GM10248 (cell line): ENCODE measurements around the gene UBE2O.

Source experiments
- CTCF ChIA-PET: fragments of 300-600 bp; sonication (Branson Sonifier 250); formaldehyde crosslinking; extraction: SDS; loops from one replicate; lab custom pipeline; 2021; ENCODE audit warnings: antibody characterized with exemption; lab: Yijun Ruan, JAX
- POLR2A ChIA-PET: fragments of 350-650 bp; sonication (Branson Sonifier 250); formaldehyde crosslinking; extraction: SDS; loops from one replicate; lab custom pipeline; 2020; ENCODE audit warnings: antibody characterized with exemption; lab: Yijun Ruan, JAX
- DNase-seq: peaks from one replicate; pipeline ENCODE4 v3.0.0; 2012; ENCODE audit errors: extremely low spot score
- TF ChIP-seq, protein P1 (sequence below): IDR thresholded peaks from 2 replicates; pipeline ENCODE4 v1.5.1; 2012; ENCODE audit warnings: mild to moderate bottlenecking, low read depth; ENCODE audit errors: extremely low read depth, missing control alignments, control extremely low read depth

Gene UBE2O

DNA sequence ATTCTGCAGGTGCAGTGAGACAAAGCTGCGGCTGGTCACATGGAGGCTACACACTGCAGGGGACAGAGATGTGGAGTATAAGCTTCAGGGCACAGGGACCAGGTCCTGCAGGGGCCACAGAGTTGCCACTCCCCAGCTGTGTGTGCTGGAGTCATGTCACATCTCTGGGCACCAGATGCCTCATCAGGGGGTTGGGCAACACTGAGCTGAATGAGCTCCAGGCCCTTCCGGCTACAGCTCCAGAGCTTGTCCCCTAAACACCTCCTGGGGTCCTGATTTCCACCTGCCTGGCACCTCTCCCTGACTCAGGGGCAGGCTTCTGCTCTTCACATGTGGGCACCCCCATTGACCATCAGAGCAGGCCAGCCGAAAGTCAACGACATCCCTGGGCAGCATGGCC lies 36.1 kb downstream of the UBE2O start:
- DNase-seq: no peak
- ChIA-PET CTCF (interaction anchor here (1.1 to 8.5 kb wide), 6 partner anchors 9 to 48 kb away, joined by 3 to 50 read pairs (median 6); partner anchors contain the start of gene SPHK1), POLR2A (no interaction called here)
- TF ChIP-seq, protein P1, sequence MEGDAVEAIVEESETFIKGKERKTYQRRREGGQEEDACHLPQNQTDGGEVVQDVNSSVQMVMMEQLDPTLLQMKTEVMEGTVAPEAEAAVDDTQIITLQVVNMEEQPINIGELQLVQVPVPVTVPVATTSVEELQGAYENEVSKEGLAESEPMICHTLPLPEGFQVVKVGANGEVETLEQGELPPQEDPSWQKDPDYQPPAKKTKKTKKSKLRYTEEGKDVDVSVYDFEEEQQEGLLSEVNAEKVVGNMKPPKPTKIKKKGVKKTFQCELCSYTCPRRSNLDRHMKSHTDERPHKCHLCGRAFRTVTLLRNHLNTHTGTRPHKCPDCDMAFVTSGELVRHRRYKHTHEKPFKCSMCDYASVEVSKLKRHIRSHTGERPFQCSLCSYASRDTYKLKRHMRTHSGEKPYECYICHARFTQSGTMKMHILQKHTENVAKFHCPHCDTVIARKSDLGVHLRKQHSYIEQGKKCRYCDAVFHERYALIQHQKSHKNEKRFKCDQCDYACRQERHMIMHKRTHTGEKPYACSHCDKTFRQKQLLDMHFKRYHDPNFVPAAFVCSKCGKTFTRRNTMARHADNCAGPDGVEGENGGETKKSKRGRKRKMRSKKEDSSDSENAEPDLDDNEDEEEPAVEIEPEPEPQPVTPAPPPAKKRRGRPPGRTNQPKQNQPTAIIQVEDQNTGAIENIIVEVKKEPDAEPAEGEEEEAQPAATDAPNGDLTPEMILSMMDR: no peak

DNA sequence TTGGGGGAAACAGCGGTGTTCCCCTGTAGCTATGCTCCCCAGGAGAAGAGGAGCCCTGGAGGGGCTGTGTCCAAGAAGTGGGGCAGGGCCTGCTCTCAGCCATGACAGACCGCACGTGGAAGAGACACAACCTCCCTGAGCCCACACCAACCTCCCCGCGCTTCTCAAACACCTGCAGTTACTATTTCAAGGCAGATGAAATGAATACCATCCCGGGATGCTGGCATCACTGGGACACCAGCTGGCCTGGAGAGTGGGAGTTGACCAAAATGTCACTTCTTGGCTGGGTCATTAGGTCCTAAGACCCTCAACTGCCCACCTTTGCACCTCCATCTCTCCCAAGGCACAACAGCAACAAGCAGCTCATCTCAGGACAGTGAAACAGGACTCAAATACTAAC lies 36.5 kb downstream of the UBE2O start:
- DNase-seq: no peak
- ChIA-PET POLR2A (no interaction called here), CTCF (interaction anchor here (0.7 to 8.5 kb wide), 7 partner anchors 8 to 208 kb away, joined by 3 to 50 read pairs (median 5); partner anchors contain the start of gene SPHK1)
- TF ChIP-seq, protein P1: no peak

DNA sequence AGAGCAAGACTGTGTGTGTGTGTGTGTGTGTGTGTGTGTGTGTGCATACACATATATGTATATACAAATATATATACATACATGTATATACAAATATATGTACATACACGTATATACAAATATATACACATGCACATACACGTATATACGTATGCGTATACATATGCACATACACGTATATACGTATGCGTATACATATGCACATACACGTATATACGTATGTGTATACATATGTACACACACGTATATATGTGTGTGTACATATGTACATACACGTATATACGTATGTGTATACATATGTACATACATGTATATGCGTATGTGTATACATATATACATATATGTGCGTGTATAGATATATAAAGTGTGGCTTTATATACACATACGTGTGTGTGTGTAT lies 37.2 kb downstream of the UBE2O start:
- ChIA-PET POLR2A (no interaction called here), CTCF (interaction anchor here (0.7 to 8.5 kb wide), 6 partner anchors 8 to 208 kb away, joined by 3 to 50 read pairs (median 6); partner anchors contain the start of gene SPHK1)
- TF ChIP-seq, protein P1: no peak
- no peak for DNase-seq

DNA sequence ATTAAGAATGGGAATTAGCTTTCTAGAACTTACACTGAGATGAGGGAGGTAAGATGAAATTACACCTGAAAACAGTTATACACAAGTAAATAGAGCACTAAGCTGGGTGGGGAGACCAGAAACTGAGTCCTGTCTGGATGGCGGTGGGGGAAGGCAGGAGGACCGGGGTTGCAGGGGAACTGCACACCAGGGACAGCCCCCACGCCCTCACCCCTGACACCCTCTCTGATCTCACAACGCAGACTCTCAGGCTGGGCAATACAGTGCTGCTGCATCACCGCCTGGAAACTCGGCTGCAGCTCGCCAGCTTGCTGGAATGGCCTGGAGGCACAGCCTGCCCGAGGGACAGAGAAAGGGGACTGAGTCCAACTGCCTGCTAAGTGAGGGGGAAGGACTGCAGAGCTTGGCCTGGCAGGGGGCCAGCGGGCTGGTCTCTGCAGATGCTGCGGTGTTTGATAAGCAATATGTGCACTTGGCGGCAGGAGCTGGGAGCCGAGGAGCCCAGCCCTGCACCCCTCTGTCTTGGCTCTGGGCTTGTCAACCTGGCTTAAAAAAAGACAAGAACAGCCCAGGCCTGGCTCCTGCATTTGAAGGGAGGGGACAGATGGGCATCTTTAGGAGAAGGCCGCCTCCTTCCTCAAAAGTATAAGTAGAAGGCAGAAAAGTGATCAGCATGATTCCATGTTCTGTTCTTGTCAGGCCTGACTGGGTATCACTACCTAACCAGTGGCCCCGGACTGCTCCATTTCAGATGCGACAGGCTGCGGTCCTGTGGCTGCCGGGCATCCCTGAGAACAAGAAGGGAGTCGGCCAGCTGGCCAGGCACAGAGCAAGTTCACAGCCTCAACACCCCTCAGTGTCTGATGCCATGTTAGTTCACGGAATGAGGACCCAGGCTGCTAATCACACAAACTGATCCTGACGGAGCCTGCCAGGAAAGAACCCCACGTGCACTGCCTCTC lies 38.3 kb downstream of the UBE2O start:
- ChIA-PET POLR2A (no interaction called here), CTCF (interaction anchor here (0.6 to 8.5 kb wide), 9 partner anchors 8 to 112 kb away, joined by 3 to 50 read pairs (median 4); no protein-coding TSS in a partner anchor)
- TF ChIP-seq, protein P1: no peak
- DNase-seq: no peak

DNA sequence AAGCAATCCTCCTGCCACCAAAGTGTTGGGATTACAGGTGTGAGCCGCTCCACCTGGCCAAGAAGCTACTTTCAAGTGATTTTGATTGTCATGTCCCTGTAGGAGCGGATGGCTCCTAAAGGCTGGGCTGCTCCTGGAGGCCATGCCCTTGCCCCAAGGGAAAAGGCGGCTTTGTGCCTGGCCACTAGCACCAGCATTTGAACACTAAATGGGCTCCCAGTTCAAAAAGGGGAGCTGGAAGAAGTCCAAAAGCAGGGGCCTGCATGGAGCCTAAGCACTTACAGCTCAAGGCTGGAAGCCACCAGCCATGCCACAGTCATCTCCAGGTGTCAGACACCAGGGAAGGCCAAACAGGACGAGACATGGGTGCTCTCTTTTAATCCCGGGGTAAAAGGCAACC lies 41.7 kb downstream of the UBE2O start:
- DNase-seq: no peak
- CTCF ChIA-PET: interaction anchor here (1.2 to 6.8 kb wide), 9 partner anchors 13 to 408 kb away, joined by 3 to 85 read pairs (median 6); partner anchors contain the start of genes AANAT and UBE2O
- POLR2A ChIA-PET: interaction anchor here (0.6 kb wide), 1 partner anchor 177 kb away, joined by 5 read pairs; no protein-coding TSS in a partner anchor
- TF ChIP-seq, protein P1: no peak

DNA sequence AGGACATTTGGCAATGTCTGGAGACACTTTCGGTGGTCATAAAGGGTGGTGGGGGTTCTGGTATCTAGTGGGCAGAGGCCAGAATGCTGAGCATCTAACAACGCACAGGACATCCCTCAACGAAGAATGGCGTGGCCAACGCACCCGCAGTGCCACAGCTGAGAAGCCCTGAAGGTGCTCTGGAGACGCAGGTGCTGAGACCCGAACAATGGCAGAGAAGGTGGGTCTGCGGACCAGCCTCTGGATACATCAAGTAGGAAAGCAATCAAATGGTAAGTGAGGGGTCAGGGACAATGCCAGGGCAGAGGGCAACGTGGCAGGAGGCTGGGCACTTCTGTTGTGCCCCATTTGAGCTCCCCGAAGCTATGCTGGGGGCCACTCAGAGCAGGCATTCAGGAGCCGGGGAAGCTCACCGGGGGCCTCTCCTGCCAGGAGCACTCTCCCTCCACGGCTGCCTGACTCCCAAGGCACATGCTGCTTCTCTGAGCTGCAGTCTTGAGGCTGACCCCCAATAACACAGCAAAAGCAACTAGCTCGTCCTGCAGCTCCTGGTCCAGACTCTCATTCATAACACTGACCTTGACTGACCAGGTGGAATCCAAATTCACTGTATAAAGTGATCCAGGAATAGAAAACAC lies 42.5 kb downstream of the UBE2O start:
- POLR2A ChIA-PET: no interaction called here
- DNase-seq: no peak
- TF ChIP-seq, protein P1: no peak
- CTCF ChIA-PET: interaction anchor here (1.0 to 6.8 kb wide), 9 partner anchors 12 to 92 kb away, joined by 3 to 85 read pairs (median 4); partner anchors contain the start of genes AANAT and UBE2O
